RCC 7860 (cell line): Measurements from ENCODE around the gene NCAM1.

Experiments used
- DNase-seq: peaks from one replicate; pipeline ENCODE4 v3.0.0-alpha.2; 2015; ENCODE audit warnings: low spot score
- FAIRE-seq: peaks from 2 replicates; lab custom pipeline; 2012; peaks lifted over from hg19 to GRCh38; lab: Jason Lieb, UNC

NCAM1 gene

GRCh38 chr11:113270080-113270479 lies 308.9 kb downstream of the NCAM1 start:
- no peak for DNase-seq
- no peak for FAIRE-seq

- FAIRE-seq (no peak), DNase-seq (no peak)
These were observed 310.5 kb downstream of the NCAM1 start for GRCh38 chr11:113271551-113272245.

GRCh38 chr11:113272281-113272680 lies 311.1 kb downstream of the NCAM1 start:
- no peak for DNase-seq

GRCh38 chr11:113272927-113273615 lies 311.9 kb downstream of the NCAM1 start:
- DNase-seq, result no peak
- no peak for FAIRE-seq

More at GRCh38 chr11:113272281-113272680, 311.1 kb downstream of the NCAM1 start:
- FAIRE-seq, result no peak

GRCh38 chr11:113273720-113274119 lies 312.5 kb downstream of the NCAM1 start:
- no peak for FAIRE-seq

GRCh38 chr11:113274713-113275582 lies 313.7 kb downstream of the NCAM1 start:
- FAIRE-seq (no peak), DNase-seq (no peak)

More at GRCh38 chr11:113273720-113274119, 312.5 kb downstream of the NCAM1 start:
- no peak for DNase-seq

GRCh38 chr11:113275602-113276001 lies 314.4 kb downstream of the NCAM1 start:
- DNase-seq, result no peak
- FAIRE-seq, result no peak

- no peak for DNase-seq
- FAIRE-seq, result no peak
These were observed 315.2 kb downstream of the NCAM1 start for GRCh38 chr11:113276466-113276865.

GRCh38 chr11:113277907-113278306 lies 316.7 kb downstream of the NCAM1 start:
- no peak for FAIRE-seq
- DNase-seq, result no peak

GRCh38 chr11:113278481-113278880 lies 317.3 kb downstream of the NCAM1 start:
- FAIRE-seq, result no peak
- DNase-seq, result no peak

- DNase-seq (no peak), FAIRE-seq (no peak)
These were observed 317.7 kb downstream of the NCAM1 start for GRCh38 chr11:113278925-113279324.

GRCh38 chr11:113279591-113279990 lies 318.4 kb downstream of the NCAM1 start:
- no peak for FAIRE-seq

GRCh38 chr11:113281052-113281725 lies 320.0 kb downstream of the NCAM1 start:
- FAIRE-seq (no peak), DNase-seq (no peak)

More at GRCh38 chr11:113279591-113279990, 318.4 kb downstream of the NCAM1 start:
- no peak for DNase-seq

- DNase-seq, result no peak
- no peak for FAIRE-seq
These were observed 321.7 kb downstream of the NCAM1 start for GRCh38 chr11:113282898-113283437.

GRCh38 chr11:113283881-113284280 lies 322.7 kb downstream of the NCAM1 start:
- no peak for FAIRE-seq
- DNase-seq, result no peak

- FAIRE-seq (no peak), DNase-seq (no peak)
These were observed 324.8 kb downstream of the NCAM1 start for GRCh38 chr11:113286009-113286408.

GRCh38 chr11:113286509-113287497 lies 325.6 kb downstream of the NCAM1 start:
- DNase-seq (no peak), FAIRE-seq (no peak)

GRCh38 chr11:113287801-113288200 lies 326.6 kb downstream of the NCAM1 start:
- FAIRE-seq (no peak), DNase-seq (no peak)

- no peak for FAIRE-seq
- no peak for DNase-seq
These were observed 327.2 kb downstream of the NCAM1 start for GRCh38 chr11:113288286-113288863.
